ENCODE results near the gene ARHGAP36. TPM values are rescaled to one million over a fixed set of nuclear protein-coding genes. Genes with fewer than 3 reads are reported as not detected.

The ARHGAP36 gene, protein sequence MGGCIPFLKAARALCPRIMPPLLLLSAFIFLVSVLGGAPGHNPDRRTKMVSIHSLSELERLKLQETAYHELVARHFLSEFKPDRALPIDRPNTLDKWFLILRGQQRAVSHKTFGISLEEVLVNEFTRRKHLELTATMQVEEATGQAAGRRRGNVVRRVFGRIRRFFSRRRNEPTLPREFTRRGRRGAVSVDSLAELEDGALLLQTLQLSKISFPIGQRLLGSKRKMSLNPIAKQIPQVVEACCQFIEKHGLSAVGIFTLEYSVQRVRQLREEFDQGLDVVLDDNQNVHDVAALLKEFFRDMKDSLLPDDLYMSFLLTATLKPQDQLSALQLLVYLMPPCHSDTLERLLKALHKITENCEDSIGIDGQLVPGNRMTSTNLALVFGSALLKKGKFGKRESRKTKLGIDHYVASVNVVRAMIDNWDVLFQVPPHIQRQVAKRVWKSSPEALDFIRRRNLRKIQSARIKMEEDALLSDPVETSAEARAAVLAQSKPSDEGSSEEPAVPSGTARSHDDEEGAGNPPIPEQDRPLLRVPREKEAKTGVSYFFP
- under 1 TPM in 3 of 4 donors, not detected in 1; 0.06 to 0.38 (median 0.14) TPM for polyA plus RNA-seq (ENCODE audit: insufficient read length in 4 of 4)

DNA sequence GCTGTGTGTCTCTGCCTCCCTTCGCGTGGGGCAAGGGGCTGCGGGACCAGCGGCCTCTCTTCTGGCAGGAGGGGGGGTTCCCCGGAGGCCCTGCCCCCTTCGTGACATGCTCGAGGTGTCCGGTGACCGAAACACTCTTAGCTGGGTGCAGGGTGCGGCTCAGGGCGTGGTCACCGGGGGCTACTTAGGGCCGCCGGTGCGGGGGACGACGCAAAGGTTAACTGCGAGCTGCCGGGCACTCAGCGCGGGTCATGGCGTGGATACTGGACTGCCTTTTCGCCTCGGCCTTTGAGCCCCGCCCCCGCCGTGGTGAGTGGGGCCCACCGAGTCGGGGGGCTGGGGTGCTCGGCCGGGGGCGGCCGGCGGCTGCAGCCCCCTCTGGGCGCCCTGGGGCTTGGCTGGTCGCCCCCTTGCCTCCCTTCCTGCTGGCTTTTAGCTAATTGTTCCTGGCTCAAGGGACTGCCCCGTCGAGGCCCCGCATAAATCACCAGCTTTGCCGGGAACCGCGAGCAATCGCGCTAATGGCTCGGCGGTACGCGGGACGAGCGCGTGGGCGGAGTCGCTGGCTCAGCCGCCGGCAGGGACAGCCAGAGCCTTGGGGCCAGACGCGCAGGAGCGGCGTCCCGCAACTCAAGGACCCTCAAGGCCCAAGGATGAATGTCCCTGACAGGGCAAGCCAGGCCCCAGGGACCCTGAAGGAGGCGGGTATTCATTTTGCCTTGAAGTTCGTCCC, at the start of gene ARHGAP36:
Gene ARHGAP36 (plus strand): TSS at position 211 of the 733 bp plus-strand sequence. CDS start 23,320 bp downstream, outside the sequence.
- no peak for DNase-seq (ENCODE audit: low read depth in 4 of 4, low spot score in 2 of 4)

DNA sequence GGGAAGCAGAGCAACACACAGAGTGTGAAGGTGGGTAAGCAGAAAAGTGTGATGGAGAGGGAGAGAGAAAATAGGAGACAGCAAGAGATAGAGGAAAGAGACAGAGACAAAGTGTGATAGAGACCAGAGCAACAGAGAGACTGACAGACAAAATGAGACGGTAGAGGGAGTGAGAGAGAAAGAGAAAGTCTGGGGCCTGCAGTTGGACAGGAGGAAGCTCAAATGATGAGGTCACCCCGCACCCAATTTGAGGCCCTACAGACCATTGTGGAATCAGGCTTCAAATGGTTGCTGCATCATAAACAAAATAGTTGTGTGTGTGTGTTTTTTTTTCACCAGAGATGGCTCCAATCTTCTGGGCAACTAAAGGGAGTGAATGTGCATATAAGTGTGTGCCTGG, 48.0 kb upstream of the ARHGAP36 start:
- no peak for DNase-seq (ENCODE audit: low read depth in 4 of 4, low spot score in 2 of 4)

DNA sequence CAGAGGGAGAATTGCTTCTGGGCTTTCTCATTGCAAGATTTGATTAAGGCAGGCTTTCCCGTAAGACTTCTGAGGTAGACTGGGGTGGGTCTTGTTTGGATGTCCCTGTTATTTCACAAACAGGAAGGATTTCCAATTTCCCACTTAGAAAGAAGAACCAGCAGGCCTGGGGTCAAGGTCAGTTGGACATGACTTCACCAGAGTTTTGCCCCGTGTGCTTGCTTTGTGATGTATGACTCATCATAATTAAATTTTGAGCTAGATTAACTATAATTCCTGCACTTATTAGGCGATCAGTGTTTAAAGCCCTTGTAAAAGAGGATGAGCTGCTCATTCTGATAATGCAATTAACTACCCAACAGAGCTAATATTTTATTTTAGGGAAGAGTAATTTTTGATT, 32.8 kb upstream of the ARHGAP36 start:
- DNase-seq (ENCODE audit: low read depth in 4 of 4, low spot score in 2 of 4): no peak

DNA sequence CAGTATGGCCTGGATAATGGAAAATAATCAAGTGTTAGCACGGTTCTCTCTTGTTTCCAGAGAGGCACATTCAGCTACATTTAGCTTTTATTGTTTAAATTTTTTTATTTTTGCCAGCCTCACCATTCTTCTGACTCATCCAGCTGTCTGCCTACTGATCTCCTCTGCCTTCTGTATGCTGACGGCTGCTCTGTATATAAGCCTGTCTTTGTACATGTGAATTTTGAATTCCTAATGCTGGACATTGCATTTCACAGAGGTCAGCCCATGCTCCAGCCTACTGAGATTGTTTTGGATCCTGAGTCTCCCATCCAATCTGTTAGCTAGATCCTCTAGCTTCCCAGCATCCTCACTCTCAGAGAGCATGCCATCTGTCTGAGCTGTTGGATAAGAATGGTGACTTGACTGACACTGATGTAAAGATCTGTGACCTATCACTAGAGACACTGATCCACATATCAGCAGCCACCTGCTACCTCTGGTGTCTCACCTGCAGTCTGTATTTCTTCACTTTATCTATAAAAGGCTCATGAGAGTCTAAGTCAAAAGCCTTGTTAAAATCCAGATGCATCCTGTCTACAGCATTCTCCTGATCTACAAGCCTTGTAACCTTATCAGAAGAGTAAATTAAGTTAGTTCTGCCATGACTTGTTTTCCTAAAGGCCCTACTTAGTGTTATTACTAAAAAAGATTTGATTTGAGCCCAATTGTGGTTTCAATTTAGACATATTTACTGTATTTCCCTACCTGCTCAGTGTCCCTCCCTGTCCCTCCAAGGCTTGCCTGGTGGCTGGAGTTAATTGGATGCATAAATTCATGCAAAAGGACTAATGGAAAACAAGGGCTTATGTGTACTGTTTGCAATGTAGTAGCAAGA, 25.6 kb upstream of the ARHGAP36 start:
- DNase-seq (ENCODE audit: low read depth in 4 of 4, low spot score in 2 of 4): no peak

DNA sequence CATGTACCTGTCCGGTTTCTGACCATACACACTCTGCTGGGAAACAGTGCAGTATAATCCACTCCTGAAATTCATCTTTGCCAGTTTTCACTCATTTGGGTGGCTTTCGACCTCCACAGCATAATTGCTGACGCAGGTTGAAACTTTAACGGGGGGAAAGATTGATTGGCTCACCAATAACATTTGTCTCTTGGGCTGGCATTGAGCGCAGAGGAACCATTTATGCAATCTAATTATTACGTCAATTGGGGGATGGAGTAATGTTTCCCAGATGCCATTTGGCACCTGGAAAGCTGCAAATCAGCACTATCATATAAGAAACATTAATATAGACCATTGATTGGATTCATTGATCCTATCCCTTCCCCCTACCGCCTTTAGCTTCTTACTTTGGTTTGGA, 24.1 kb upstream of the ARHGAP36 start:
- DNase-seq (ENCODE audit: low read depth in 4 of 4, low spot score in 2 of 4): no peak

DNA sequence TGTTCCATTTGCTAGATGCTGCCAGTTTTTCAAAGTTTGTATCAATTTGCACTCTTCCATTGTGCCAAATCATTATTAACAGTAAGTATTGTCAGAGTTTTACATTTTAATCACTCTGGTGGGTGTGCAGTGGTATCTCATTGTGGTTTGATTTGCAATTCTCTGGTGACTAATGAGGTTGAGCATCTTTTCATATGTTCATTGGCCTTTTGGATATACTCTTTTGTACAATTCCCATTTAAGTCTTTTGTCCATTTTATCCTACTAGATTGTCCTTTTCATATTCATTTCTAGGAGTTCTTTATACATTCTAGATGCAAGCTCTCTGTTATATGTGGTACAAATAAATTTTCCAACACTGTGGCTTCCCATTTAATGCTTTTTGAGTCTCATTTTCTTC, 17.4 kb upstream of the ARHGAP36 start:
- no peak for DNase-seq (ENCODE audit: low read depth in 4 of 4, low spot score in 2 of 4)

DNA sequence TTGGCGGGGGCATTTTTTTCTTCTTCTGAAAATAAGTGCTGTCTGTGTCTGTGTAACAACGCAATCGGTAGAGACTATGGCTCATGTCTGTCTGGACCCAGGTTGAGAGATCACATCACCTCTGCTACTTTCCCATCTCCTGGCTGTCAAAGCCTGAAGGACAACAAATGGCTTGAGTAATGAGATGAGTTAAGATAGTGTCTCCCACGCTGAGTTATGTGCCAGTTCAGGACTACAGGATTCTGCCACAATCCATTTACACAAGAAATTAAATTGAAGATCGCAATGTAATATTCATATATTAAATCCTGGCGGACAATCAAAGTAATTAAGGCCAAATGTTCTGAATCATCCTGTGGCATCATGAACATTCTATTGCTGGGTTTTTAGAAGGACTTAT, 16.5 kb upstream of the ARHGAP36 start:
- DNase-seq (ENCODE audit: low read depth in 4 of 4, low spot score in 2 of 4): no peak

DNA sequence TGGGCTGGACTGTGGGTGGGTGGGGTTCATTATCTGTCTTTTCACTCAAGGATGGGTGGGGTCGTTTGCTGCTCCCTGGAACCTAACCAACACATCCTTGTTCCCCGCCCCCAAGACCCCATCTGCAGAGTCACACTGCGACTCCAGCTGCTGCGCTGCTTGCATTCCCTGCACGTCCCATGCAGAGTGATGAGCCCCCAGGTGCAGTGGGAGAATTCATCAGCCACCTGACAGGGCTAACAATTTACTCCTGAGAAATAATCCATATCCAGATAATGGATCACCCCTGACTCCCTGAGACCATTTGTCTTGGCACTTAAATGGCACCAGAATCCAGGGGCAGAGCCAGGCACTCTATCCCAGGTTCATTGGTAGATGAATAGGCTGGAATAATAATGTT, 12.4 kb upstream of the ARHGAP36 start:
- no peak for DNase-seq (ENCODE audit: low read depth in 4 of 4, low spot score in 2 of 4)

DNA sequence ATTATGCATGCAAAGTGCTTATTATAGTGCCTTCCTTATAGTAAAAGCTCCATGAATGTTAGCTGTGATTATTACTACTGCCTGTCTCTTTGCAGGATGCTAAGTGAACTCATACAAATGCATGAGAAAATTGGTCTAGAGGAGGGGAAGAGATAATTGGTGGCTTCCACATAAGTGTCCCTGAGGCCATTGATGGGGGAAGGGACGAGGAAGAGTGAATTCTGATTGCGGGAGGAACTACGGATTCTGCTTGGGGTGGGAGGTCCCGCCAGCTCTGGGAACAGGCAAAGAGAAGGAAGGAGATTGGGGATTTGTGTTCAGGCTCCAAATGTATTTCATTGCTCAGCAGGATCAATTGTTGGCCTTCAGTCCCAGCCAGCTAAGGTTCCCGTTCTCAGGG, 11.6 kb upstream of the ARHGAP36 start:
- DNase-seq (ENCODE audit: low read depth in 4 of 4, low spot score in 2 of 4): no peak

DNA sequence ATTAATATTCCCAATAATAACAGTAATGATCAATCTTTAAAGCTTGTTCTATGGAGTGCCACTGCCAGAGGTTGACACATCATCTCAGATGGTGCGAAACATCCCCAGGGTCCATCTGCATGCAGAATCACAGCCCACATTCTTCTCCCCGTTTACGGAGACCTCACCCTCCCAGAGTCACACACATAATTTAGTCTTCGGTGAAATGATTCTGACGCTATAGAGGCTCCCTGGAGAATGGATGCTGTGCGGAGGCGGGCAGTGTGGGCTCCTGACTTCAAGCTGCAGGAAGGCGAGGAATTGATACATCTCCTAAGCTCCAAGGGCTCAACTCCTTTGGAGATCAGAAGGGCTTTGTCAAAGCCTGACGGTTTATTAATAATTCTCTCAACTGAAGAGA, 11.0 kb upstream of the ARHGAP36 start:
- DNase-seq (ENCODE audit: low read depth in 4 of 4, low spot score in 2 of 4): no peak

DNA sequence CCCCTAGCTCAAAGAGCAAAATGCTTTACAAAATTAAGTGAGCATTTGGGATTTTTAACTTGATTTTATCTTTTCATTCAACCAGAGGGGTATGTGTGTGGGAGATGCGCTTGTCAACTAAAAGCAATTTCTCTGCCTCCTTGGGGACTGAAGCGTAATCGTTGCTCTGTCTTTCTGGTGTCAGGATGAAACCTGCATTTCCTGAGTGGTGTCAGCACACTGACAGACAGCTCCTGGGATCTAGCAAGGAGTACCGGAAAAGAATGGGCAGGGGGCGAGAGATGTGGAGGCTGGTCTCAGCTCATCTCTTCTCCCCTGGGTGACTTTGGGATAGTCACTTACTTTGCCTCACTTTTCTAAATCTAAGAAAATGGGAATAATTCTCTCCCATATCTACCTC, 5.1 kb upstream of the ARHGAP36 start:
- no peak for DNase-seq (ENCODE audit: low read depth in 4 of 4, low spot score in 2 of 4)

DNA sequence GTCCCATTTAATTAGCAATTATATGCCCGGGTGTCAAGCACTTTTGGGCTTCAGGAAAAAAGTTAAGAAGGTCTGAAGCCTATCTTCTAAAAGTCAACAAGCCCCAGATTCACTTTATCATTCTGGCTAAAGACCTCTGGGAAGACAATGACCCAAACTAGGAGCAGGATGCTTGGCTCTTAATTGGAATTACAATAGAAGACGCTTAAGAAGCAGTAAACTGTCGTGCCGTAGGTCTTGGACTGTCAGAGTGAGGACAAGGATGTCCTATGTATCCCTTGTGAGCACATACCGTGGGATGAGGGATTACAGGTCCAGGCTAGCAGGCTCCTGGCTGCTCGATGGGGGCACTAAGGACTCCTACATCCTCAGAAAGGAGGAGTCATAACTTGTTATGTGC, 3.2 kb upstream of the ARHGAP36 start:
- no peak for DNase-seq (ENCODE audit: low read depth in 4 of 4, low spot score in 2 of 4)

DNA sequence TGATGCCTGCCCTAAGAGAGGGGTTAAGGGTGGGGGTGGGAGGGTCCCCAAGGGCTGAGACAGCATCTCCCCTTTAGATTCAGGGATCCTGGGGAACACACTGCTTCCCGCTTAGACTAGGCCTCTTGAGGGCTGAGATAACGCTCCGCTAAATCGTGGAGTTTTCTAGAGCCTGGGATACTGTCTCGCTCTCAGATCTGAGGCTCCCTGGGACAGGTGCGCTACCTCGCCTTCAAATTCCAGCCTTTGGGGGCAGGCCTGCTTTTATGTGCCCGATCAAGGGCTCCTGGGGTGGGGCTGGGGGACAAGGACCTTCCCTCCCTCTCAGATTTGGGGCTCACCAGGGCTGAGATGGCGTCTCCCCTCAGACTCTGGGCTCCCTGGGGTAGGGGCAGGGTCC, 440 bp upstream of the ARHGAP36 start:
- DNase-seq (ENCODE audit: low read depth in 4 of 4, low spot score in 2 of 4): no peak

DNA sequence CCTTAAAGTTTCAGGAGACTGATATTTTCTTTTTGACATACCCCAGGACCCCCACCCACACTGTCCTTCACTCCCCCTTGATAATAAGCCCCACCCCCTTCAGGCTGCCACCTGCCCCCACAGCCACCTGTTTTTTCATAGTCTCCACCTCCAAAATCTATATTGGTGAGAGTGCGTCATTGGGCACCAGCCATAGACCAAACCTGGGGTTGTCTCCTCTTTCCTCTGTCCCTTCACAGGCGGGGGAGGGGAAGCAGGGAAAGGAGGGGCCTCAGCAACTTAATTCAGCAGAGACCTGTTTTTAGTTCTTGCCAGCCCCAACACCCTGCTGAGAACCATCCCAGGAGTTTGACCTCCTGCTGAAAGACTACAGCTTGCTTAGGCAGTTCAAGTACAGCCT, 1.1 kb downstream of the ARHGAP36 start:
- no peak for DNase-seq (ENCODE audit: low read depth in 4 of 4, low spot score in 2 of 4)

DNA sequence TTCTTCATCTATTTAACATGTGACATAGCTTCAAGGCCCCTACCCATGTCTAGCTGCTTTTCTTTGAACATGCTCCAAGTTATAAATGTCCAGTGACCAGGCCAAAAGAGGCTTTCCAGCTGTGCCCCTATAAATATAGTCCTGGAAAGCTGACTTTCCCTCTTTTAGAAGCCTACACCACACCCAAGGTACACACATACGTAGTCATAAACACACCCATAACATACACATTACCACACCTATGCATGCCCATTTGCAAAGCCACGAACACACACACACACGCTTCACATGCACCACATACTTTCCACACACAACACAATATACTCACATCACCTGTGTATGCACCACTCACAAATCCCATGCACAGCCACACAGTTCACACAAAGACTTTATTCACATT, 2.0 kb downstream of the ARHGAP36 start:
- no peak for DNase-seq (ENCODE audit: low read depth in 4 of 4, low spot score in 2 of 4)

DNA sequence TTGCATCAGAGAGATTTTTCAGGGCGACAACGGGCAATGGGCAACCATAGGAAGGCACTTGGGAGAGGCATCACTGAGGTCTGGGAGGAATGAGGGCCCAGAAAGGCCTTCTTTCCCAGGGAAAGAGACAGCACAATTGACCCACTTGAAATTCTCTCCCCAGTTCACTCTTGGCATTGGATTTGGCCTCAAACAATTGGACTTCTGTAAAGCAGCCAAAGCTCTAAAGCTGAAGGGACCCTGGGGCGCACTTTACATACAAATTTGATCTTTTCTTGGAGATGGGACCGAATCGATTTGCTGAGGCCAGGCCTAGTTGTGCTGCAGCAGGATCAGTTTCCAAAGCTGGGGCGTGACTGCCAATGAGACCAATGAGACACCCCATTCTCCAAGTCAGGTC, 3.2 kb downstream of the ARHGAP36 start:
- no peak for DNase-seq (ENCODE audit: low read depth in 4 of 4, low spot score in 2 of 4)

DNA sequence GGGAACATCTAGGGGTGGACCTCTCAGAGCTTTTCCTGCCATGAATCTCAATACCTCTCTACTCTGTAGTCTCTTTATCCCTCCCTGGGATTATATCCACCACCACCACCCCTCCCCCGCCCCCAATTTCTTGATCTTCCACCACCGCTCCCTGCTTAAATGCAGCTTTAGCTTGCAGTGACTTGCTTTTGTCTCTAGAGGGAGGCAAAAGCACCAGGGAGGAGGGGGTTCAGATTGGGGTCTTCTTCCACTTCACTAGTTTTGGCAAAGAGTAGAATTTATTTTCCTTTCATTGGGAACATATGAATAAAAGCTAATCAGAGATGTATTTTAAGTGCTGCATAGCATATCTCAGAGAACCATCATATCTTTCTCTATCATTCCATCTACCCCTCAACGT, 5.5 kb downstream of the ARHGAP36 start:
- DNase-seq (ENCODE audit: low read depth in 4 of 4, low spot score in 2 of 4): no peak

DNA sequence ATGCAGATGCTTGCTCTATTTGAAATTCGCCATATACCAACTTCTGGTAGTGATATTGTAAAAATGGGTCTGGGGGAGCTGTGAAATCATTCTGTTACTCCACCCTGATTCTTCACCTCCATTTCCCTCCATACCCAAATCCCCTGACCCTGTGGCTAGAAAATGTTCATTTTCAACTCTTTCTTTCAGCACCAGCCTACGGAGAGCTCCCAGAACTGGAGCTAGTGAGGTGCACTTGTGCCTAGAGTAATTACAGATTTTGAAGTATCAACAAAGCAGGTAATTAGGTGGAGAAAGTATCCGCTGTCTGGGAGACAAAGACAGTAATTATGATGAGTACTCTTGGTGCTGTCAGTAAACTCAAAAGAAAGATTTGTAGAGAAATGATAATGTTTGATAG, 8.1 kb downstream of the ARHGAP36 start:
- DNase-seq (ENCODE audit: low read depth in 4 of 4, low spot score in 2 of 4): no peak

DNA sequence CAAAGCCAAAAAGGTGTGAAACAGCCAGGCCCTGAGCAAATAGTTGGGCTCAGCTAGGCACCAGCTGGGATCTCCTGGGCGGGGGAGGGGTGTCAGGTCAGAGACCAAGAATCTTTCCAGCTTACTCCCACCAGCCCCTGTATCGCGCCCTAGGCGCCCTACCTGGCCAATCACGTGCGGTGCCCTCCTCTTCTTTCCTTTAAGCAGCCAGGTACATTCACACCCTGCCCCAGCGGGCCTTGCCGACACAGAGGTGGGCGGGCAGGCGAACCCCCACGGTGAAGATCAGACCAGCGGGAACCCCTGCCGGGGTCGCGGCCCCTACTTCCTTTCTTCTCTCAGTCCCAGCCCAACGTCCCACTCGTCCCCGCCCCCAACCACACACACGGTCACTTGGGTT, 9.1 kb downstream of the ARHGAP36 start:
- DNase-seq (ENCODE audit: low read depth in 4 of 4, low spot score in 2 of 4): no peak

DNA sequence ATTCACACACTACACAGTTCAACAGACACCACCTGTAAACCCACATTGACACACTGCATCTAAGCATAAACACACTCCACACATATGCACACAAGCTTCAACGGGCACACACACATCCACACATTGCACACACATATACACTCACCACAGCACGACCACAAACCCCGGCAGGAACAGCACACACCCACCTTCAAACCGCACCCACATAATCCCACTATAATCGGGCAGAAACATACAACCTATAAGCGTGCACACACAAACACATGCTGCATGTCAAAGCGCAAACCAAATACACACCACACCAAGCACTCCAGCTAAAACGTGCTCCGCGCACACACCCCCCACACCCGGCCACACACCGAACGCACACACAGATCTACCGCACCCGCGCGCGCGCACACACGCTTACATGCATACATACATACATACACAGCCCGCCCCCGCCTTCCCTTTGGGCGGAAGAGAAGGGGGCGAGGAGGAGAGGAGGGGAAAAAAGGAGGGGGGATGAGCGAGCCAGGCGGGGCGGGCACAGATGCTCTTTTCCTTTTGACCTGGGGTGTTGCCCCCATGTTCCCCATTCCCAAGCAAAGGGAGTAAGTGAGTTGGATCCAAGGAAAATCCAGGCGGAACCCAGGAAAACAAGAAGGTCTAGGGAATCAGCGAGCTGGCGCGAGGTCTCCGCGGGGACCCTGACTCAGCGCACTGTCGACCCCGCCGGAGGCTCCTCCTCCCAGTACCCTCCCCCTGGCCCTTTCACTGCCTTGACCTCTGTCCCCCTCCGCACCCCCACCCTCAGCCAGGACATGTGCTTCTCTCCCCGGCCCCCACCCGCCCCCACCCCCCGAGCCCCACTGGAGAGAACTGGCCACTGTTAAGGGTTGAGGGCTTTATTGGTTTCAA, 9.9 kb downstream of the ARHGAP36 start:
- DNase-seq (ENCODE audit: low read depth in 4 of 4, low spot score in 2 of 4): no peak

Data from left renal cortex interstitium (tissue), 4 donors.